ENCODE measurements around the gene CLCN6.

CLCN6 gene

DNA sequence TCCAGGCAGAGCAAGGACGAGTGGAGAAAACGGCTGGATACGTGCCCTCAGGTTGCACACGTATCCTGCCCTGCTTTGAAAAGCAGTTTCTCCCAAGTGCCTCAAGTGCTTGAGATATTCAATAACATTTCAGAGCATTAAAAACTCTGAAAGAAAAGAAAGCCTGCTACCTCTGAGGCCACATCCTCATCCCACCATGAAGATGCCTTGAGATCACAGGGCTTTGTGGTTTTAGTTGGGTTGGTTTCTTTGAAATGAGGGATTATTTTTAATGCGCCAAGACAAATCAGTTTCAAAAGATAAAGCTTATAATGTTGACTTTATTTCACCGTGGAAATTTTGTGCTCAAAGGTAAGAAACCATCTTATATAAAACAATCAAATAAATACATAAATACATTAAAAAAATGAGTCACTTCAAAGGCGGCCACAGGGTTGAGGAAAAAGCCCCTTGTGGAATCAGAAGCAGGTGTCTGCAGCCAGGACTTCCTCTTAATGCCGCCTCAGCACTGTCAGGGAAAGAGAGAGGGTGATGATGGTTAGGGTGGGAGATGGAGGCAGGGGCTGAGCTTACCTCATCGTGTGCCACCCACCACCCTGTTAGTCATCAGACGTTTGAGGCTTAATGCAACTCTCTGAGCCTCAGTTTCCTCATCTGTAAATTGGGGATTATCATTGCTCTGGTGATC, 51.3 kb downstream of the CLCN6 start:
- ChIA-PET POLR2A (ENCODE audit: low non-redundant PET) (no interaction called here), CTCF (no interaction called here)
- TF ChIP-seq, protein P1, sequence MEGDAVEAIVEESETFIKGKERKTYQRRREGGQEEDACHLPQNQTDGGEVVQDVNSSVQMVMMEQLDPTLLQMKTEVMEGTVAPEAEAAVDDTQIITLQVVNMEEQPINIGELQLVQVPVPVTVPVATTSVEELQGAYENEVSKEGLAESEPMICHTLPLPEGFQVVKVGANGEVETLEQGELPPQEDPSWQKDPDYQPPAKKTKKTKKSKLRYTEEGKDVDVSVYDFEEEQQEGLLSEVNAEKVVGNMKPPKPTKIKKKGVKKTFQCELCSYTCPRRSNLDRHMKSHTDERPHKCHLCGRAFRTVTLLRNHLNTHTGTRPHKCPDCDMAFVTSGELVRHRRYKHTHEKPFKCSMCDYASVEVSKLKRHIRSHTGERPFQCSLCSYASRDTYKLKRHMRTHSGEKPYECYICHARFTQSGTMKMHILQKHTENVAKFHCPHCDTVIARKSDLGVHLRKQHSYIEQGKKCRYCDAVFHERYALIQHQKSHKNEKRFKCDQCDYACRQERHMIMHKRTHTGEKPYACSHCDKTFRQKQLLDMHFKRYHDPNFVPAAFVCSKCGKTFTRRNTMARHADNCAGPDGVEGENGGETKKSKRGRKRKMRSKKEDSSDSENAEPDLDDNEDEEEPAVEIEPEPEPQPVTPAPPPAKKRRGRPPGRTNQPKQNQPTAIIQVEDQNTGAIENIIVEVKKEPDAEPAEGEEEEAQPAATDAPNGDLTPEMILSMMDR (conservative IDR thresholded peaks at IDR 0.05; ENCODE audit: low read depth): no peak
- no peak overlapping the region for H3K27ac ChIP-seq
- no peak for DNase-seq (ENCODE audit: low spot score)

DNA sequence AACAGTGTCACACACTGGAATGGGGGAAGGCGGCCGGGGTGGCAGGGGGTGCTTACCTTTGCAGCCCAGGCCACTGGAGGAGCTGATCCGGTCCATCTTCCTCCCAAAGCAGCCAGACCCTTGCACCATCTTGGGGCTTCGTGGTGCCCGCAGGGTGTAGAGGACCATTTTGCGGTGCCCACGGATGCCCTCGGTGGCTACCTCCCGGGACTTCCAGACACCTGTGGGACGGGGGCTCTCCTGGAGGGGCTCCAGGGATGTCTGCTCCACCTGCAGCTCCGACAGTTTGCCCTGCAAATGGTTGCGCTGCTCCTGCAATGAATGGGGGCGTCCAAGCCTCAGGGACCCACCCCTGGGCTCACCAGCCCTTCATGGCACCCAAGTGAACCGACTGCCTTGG, 52.2 kb downstream of the CLCN6 start:
- ChIA-PET POLR2A (ENCODE audit: low non-redundant PET) (no interaction called here), CTCF (no interaction called here)
- TF ChIP-seq, protein P1 (conservative IDR thresholded peaks at IDR 0.05; ENCODE audit: low read depth): no peak
- H3K27ac ChIP-seq: no peak overlapping the region
- DNase-seq (ENCODE audit: low spot score): no peak

DNA sequence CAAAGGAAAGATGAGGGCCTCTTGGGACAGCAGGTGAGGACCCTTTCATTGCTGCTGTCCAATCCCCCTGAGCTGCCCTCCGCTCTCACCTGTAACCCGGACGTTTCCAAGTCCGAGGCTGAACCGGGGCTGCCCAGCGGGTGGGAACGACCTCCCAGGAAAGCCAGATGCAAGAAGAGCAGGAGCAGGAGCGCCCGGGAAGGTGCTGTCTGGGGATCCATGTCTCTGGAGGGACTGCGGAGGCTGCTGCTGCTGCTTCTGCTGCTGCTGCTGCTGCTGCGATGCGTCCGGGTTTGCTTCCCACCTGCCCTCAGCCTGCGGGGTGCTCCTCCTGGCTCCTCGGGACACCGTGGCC, 52.6 kb downstream of the CLCN6 start, which contains the start of gene NPPB:
Gene NPPB, minus strand, starts transcription at position 333 of the 355 bp plus-strand sequence. Its CDS starts 112 bp downstream, at position 221.
- no peak within 1 kb of the TSS for H3K27ac ChIP-seq
- POLR2A ChIA-PET (ENCODE audit: low non-redundant PET): no interaction called here
- TF ChIP-seq, protein P1 (conservative IDR thresholded peaks at IDR 0.05; ENCODE audit: low read depth): no peak

DNA sequence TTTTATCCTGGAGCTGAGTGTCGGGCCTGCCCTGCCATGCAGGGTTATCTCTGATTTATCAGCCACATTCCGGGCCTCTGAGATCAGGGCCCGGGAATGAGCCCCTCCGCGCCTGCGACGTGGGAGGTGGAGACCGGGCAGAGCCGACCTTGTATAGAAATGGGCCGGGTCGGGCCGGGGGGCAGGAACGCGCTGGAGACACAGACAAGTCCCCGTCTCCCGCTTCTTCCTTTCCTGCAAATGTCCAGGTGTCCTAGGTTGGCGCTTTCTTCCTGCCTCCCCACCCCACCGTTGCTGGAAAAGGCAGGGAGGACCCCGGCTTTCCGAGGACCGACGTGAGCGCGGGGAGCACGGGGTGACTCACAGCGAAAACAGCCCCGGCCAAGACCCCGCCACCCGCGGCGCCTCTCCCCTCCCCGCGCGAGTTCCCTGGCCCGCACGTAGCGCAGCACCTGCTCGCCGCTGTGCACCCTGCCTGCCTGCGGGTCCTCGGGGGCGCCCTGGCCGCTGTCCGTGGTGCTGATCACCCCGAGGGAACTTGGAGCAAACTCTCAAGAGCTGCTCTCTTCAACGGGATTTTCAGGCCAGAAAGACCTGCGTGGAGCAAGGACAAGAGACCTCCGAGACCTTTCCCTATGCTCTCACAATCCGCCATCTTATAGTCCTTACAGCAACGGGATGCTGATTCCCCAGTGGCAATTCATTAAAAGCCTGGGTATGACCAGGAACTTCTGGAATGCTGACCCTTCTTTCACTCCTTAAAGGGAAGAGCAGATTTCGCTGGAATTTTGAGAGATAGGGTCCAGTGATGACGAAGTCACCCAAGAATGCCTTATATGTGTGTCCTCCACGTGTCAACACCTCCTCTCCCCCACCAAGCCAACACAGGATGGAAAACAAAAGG, 53.2 kb downstream of the CLCN6 start:
- peak; percentile 73 for DNase-seq (ENCODE audit: low spot score)
- TF ChIP-seq, protein P1 (conservative IDR thresholded peaks at IDR 0.05; ENCODE audit: low read depth): peak; percentile 28; the same call in 1 of the 2 replicates
- no peak overlapping the region for H3K27ac ChIP-seq
- ChIA-PET POLR2A (ENCODE audit: low non-redundant PET) (no interaction called here), CTCF (interaction anchor here (0.6 kb wide), 1 partner anchor 108 kb away, joined by 6 read pairs; no protein-coding TSS in a partner anchor)

More for the DNA sequence above, 52.6 kb downstream of the CLCN6 start, which contains the start of gene NPPB:
- no peak for DNase-seq (ENCODE audit: low spot score)
- CTCF ChIA-PET: no interaction called here

DNA sequence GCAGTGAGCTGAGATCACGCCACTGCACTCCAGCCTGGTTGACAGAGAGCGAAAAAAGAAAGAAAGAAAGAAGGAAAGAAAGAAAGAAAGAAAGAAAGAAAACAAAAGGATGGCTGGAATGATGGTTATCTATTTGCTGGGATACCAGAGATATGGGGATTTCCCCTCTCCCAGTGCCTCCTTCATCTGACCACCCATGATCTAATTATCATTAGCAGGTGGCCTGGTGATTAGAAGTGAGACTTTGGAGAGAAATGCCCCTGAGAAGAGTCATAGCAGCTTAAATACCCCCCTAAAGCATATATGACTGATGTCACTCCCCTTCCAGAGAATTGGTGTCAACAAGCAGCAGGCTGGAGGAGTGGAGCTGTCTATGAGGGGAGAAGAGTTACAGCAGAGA, 54.1 kb downstream of the CLCN6 start:
- POLR2A ChIA-PET (ENCODE audit: low non-redundant PET): no interaction called here
- TF ChIP-seq, protein P1 (conservative IDR thresholded peaks at IDR 0.05; ENCODE audit: low read depth): no peak
- H3K27ac ChIP-seq: no peak overlapping the region

DNA sequence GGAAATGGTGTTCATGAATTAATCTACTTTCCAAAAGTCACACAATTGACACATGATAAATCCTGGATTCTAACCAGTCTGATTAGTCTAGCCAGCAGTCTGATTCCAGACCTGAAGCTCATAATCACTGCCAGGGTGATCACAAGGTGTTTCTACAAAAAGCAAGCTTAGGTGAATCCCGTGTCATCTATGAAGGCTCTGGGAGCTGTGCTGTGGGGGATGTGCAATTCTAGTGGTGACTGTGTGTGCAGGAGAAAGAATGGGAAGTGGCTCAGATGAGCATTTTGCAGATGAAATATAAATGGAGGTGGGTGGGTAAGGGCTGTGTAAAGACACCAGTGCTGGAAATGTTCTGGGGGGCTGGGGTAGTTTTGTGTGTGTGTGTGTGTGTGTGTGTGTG, 54.6 kb downstream of the CLCN6 start:
- no peak for DNase-seq (ENCODE audit: low spot score)
- TF ChIP-seq, protein P1 (conservative IDR thresholded peaks at IDR 0.05; ENCODE audit: low read depth): no peak
- no peak overlapping the region for H3K27ac ChIP-seq
- ChIA-PET POLR2A (ENCODE audit: low non-redundant PET) (no interaction called here), CTCF (interaction anchor here (0.7 kb wide), 1 partner anchor 12 kb away, joined by 5 read pairs; no protein-coding TSS in a partner anchor)

More for the DNA sequence above, 54.1 kb downstream of the CLCN6 start:
- no peak for DNase-seq (ENCODE audit: low spot score)
- CTCF ChIA-PET: interaction anchor here (0.6 to 0.7 kb wide), 2 partner anchors 13 to 107 kb away, joined by 5 to 6 read pairs; no protein-coding TSS in a partner anchor

Data from RWPE1 (cell line).